ENCODE results near the gene TSPAN9. TPM values are rescaled to one million over a fixed set of nuclear protein-coding genes. Genes with fewer than 3 reads are reported as not detected.

The TSPAN9 gene
- total RNA-seq, 2 experiments from 2014 or later, result 0.87 to 1.2 TPM

GRCh38 chr12:3084742-3085141 lies 7.6 kb downstream of the TSPAN9 start:
- ChIA-PET CTCF (no interaction called here), POLR2A (no interaction called here)
- intact Hi-C loops (cut with micrococcal nuclease), result no loop called here
- no peak overlapping the region for H3K4me3 Mint-ChIP-seq
- no peaks in the 10 kb centered on the region for H3K9me3 Mint-ChIP-seq
- H3K36me3 Mint-ChIP-seq, result no peaks in the 10 kb centered on the region
- no peak overlapping the region for H3K27ac Mint-ChIP-seq
- no peaks in the 10 kb centered on the region for H3K27me3 Mint-ChIP-seq
- H3K4me1 Mint-ChIP-seq (ENCODE audit: low read depth), result peaks cover 5% of the 10 kb centered on the region
- no peak for DNase-seq

DNA sequence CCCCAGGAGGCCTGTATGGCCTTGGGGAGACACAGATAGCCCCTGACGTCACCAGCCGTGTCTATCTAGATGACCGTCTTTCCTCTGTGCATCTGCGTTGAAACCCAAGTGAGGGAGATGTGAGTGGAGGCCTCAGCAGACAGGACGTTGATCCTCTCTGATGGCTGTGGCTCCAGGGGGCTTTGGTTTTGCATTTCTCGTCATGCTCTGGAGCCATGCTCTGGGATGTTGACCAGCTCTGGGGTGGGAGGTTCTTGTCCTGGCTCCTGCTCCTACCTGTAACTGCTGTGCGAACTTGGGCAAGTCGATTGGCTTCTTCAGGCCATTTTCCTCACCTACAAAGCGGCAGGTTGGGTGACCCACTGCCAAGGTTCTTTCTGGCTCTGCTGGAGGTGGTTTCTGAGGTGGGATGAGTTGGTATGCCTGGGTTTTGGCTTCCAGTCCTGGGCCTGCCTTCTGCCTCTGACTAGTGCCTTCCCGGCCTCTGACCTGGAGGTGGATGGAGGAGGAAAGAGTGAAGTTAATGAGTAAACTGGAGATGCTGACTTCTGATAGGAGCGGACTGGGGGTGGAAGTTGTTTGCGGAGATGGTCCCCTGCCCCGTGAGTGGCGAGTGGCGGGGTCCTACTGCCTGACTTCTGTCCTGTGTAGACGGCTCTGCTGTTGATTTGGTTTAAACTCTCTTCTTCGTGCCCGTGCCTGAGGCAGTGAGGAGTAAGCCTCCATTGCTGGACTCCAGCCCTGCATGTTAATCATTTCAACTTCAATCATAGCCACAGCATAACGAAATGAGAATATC lies 8.4 kb downstream of the TSPAN9 start:
- no peak for DNase-seq
- peaks cover 5% of the 10 kb centered on the region for H3K4me1 Mint-ChIP-seq (ENCODE audit: low read depth)
- no peak overlapping the region for H3K4me3 Mint-ChIP-seq
- ChIA-PET CTCF (no interaction called here), POLR2A (no interaction called here)
- H3K9me3 Mint-ChIP-seq, result no peaks in the 10 kb centered on the region
- H3K27me3 Mint-ChIP-seq, result no peaks in the 10 kb centered on the region
- H3K27ac Mint-ChIP-seq, result no peak overlapping the region
- intact Hi-C loops (cut with micrococcal nuclease), result no loop called here
- no peaks in the 10 kb centered on the region for H3K36me3 Mint-ChIP-seq

GRCh38 chr12:3086211-3086610 lies 9.0 kb downstream of the TSPAN9 start:
- H3K9me3 Mint-ChIP-seq, result no peaks in the 10 kb centered on the region
- H3K27me3 Mint-ChIP-seq, result no peaks in the 10 kb centered on the region
- H3K4me3 Mint-ChIP-seq, result no peak overlapping the region
- peaks cover 5% of the 10 kb centered on the region for H3K4me1 Mint-ChIP-seq (ENCODE audit: low read depth)
- H3K36me3 Mint-ChIP-seq, result no peaks in the 10 kb centered on the region
- ChIA-PET CTCF (no interaction called here), POLR2A (no interaction called here)
- no peak overlapping the region for H3K27ac Mint-ChIP-seq
- intact Hi-C loops (cut with micrococcal nuclease), result no loop called here
- no peak for DNase-seq

- ChIA-PET CTCF (no interaction called here), POLR2A (no interaction called here)
- no peaks in the 10 kb centered on the region for H3K27me3 Mint-ChIP-seq
- no peaks in the 10 kb centered on the region for H3K9me3 Mint-ChIP-seq
- no peak overlapping the region for H3K27ac Mint-ChIP-seq
- intact Hi-C loops (cut with micrococcal nuclease), result no loop called here
- DNase-seq, result no peak
- H3K36me3 Mint-ChIP-seq, result no peaks in the 10 kb centered on the region
- no peak overlapping the region for H3K4me3 Mint-ChIP-seq
- peaks cover 5% of the 10 kb centered on the region for H3K4me1 Mint-ChIP-seq (ENCODE audit: low read depth)
These were observed 9.6 kb downstream of the TSPAN9 start for GRCh38 chr12:3086729-3087323.

GRCh38 chr12:3087758-3088650 lies 10.8 kb downstream of the TSPAN9 start:
- Mint-ChIP-seq H3K4me1 (ENCODE audit: low read depth) (peaks cover 5% of the 10 kb centered on the region), H3K9me3 (no peaks in the 10 kb centered on the region), H3K4me3 (no peak overlapping the region), H3K27ac (no peak overlapping the region), H3K27me3 (no peaks in the 10 kb centered on the region), H3K36me3 (no peaks in the 10 kb centered on the region)
- POLR2A ChIA-PET, result no interaction called here
- intact Hi-C loops (cut with micrococcal nuclease), result no loop called here
- CTCF ChIA-PET, result interaction anchor here (1.0 kb wide), 1 partner anchor 15 kb away, joined by 3 read pairs; no protein-coding TSS in a partner anchor
- DNase-seq, result no peak

DNA sequence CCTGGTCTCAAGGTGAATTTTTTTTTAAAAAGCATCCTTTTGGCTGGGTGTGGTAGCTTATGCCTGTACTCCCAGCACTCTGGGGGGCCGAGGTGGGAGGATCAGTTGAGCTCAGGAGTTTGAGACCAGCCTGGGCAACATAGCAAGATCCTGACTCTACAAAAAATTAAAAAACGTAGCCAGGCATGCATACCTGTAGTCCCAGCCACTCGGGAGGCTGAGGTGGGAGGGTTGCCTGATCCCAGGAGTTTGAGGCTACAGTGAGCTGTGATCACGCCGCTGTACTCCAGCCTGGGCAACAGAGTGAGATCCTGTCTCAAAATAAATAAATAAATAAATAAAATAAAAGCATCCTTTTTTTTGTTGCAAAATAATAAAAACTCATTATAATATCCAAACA lies 12.4 kb downstream of the TSPAN9 start:
- Mint-ChIP-seq H3K4me1 (ENCODE audit: low read depth) (no peaks in the 10 kb centered on the region), H3K36me3 (no peaks in the 10 kb centered on the region), H3K9me3 (no peaks in the 10 kb centered on the region), H3K4me3 (no peak overlapping the region), H3K27ac (no peak overlapping the region), H3K27me3 (no peaks in the 10 kb centered on the region)
- POLR2A ChIA-PET, result no interaction called here
- CTCF ChIA-PET, result no interaction called here
- intact Hi-C loops (cut with micrococcal nuclease), result no loop called here
- no peak for DNase-seq

DNA sequence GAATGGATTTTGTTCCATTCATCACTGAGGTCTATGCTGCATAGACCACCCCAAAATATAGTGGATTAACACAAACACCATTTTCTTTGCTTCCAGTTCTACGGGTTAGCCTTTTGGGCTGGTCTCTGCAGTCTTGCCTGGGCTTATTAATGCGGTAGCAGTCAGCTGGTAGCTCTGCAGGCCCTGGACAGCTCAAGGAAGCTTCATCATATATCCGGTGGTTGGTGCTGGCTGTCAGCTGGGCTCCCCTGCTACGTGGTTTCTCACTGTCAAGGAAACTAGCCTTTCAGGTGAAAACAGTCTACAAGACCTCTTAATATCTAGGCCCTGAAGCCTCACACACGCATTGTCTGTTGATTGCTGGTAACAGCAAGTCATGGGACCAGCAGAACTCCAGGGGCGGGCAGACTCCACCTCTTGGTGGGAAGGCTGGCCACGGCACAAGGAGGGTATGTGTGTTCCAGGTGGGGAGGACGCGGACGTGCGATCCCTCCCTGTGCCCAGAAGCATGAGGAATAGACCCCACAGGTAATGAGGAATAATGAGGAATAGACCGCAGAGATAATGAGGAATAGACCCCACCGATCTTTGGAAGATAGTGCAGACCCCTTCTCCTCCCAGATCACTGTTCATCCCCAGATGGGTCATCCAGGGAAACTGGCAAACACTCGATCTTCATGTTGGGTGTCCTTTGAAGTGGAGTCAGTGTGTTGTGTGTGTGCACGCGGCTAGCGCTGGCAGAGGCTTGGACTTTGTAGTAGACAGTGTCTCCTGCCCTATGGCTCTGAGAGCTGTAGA lies 13.3 kb downstream of the TSPAN9 start:
- Mint-ChIP-seq H3K4me1 (ENCODE audit: low read depth) (no peaks in the 10 kb centered on the region), H3K27me3 (no peaks in the 10 kb centered on the region), H3K9me3 (no peaks in the 10 kb centered on the region), H3K36me3 (no peaks in the 10 kb centered on the region), H3K27ac (no peak overlapping the region), H3K4me3 (no peak overlapping the region)
- ChIA-PET CTCF (no interaction called here), POLR2A (no interaction called here)
- DNase-seq, result no peak
- intact Hi-C loops (cut with micrococcal nuclease), result no loop called here

GRCh38 chr12:3091038-3091319 lies 13.8 kb downstream of the TSPAN9 start:
- intact Hi-C loops (cut with micrococcal nuclease), result no loop called here
- CTCF ChIA-PET, result no interaction called here
- POLR2A ChIA-PET, result no interaction called here
- Mint-ChIP-seq H3K27ac (no peak overlapping the region), H3K9me3 (no peaks in the 10 kb centered on the region), H3K4me3 (no peak overlapping the region), H3K4me1 (ENCODE audit: low read depth) (no peaks in the 10 kb centered on the region), H3K36me3 (no peaks in the 10 kb centered on the region), H3K27me3 (no peaks in the 10 kb centered on the region)
- no peak for DNase-seq

- H3K9me3 Mint-ChIP-seq, result peaks cover 5% of the 10 kb centered on the region
- intact Hi-C loops (cut with micrococcal nuclease), result no loop called here
These were observed 14.4 kb downstream of the TSPAN9 start for GRCh38 chr12:3091382-3092241.

DNA sequence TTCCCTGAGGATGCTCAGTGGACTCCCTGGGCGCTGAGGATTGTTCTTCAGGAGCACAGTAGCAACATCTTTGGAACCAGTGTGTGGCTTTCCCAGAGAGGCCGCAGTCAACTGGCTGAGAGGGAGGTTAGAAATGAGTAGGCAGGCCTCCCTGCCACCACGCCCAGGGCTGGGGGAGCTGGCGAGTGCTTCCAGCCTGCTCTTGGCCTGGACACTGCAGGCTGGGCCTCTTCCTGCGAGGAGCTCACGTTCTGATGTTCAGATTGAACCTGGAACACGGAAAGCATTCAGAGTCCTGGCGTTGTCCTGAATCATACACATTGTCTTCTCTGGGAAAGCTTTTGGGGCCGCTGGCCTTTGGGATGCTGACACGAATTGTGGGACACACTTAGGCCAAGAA lies 15.6 kb downstream of the TSPAN9 start:
- Mint-ChIP-seq H3K27me3 (no peaks in the 10 kb centered on the region), H3K36me3 (no peaks in the 10 kb centered on the region), H3K27ac (no peak overlapping the region), H3K4me3 (no peak overlapping the region), H3K9me3 (peaks cover 5% of the 10 kb centered on the region), H3K4me1 (ENCODE audit: low read depth) (peaks cover 1% of the 10 kb centered on the region)
- intact Hi-C loops (cut with micrococcal nuclease), result no loop called here
- ChIA-PET CTCF (interaction anchor here (2.7 kb wide), 1 partner anchor 19 kb away, joined by 9 read pairs; no protein-coding TSS in a partner anchor), POLR2A (no interaction called here)
- DNase-seq, result no peak

More at GRCh38 chr12:3091382-3092241, 14.4 kb downstream of the TSPAN9 start:
- H3K27me3 Mint-ChIP-seq, result no peaks in the 10 kb centered on the region
- H3K27ac Mint-ChIP-seq, result no peak overlapping the region
- ChIA-PET POLR2A (no interaction called here), CTCF (interaction anchor here (2.7 kb wide), 1 partner anchor 18 kb away, joined by 9 read pairs; no protein-coding TSS in a partner anchor)
- H3K4me3 Mint-ChIP-seq, result no peak overlapping the region
- no peak for DNase-seq
- H3K36me3 Mint-ChIP-seq, result no peaks in the 10 kb centered on the region
- H3K4me1 Mint-ChIP-seq (ENCODE audit: low read depth), result no peaks in the 10 kb centered on the region

- Mint-ChIP-seq H3K27me3 (no peaks in the 10 kb centered on the region), H3K4me3 (no peak overlapping the region), H3K27ac (no peak overlapping the region), H3K36me3 (peaks cover 5% of the 10 kb centered on the region), H3K4me1 (ENCODE audit: low read depth) (peaks cover 6% of the 10 kb centered on the region), H3K9me3 (peaks cover 21% of the 10 kb centered on the region)
- ChIA-PET CTCF (no interaction called here), POLR2A (no interaction called here)
- intact Hi-C loops (cut with micrococcal nuclease), result no loop called here
- DNase-seq, result no peak
These were observed 20.1 kb downstream of the TSPAN9 start for GRCh38 chr12:3097186-3097804.
